NCI-H82 (cell line): ENCODE results near the gene JAKMIP3.

Source experiments
- DNase-seq: peaks from one replicate; lab custom pipeline; 2025; lab: John Stamatoyannopoulos, UW

The JAKMIP3 gene

DNA sequence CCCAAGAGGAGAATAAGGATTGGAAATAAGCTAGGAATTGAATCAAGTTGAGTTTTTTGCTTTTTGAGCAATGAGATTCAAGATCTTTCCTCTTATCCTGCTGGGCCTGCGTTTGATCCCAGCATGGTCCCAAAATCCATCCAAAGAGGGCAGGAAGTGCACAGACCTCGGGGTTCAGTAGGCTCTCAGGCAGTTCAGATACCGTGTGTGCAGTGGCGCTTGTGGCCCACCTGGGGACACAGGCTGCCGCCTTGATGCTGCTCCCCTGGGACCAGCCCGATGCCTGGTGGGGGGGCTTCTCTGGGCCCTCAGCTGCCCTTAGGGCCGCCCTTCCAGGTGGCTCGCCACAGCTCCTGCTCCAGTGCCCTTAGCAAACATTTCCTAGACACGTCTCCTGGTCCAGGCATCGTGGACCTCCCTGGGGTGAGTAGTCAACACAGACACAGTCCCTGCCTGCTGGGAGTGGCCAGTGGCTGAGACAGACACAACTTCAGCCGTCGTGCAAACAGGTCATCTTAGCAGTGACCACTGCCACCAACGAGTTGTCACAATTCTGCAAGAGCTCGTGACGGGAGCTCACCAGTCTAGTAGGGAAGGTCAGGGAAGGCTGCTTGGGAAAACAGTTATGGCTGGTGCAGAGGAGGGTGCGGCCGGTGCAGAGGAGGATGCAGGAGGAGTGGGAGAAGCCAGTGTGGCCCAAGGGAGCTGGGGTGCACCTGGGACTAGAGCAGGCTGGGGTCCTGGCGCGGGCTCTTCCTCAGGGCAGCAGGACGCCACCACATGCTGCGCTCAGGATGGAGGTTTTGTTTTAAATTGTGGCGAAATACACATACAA lies 21.7 kb upstream of the JAKMIP3 start:
- DNase-seq, result no peak

DNA sequence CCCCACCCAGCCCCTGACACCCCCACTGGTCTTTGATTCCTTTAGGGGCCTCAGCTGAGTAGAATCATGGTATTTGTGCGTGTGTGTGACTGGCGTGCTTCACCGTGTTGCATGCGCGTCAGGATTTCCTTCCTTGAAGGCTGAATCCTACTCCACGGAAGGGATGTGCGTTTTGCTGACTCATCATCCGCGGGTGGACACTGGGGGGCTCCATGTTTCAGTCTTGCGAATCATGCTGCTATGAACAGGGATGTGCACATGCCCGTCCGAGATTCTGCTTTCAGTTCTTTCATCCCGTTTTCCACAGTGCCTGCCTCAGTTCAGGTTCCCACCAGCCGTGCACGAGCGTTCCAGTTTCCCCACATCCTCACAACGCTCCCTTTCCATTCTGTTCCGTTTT lies 20.9 kb upstream of the JAKMIP3 start:
- DNase-seq, result no peak

DNA sequence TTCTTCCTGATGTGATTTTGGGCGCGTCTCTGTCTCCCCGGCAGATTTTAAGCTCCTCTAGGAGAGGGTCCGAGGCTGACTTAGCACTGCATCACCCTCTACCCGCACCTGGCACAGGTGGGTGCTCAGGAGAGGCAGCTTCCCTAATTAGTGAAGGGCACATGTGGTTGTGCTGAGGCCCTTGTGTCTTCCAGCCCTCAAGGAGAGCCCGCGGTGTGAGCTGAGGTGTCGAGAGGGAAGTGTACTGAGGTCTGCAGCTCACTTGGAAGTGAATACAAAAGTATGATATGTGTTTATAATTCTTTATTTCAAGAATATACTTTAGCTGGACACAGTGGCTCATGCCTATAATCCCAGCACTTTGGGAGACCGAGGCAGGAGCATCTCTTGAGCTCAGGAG lies 20.4 kb upstream of the JAKMIP3 start:
- no peak for DNase-seq

DNA sequence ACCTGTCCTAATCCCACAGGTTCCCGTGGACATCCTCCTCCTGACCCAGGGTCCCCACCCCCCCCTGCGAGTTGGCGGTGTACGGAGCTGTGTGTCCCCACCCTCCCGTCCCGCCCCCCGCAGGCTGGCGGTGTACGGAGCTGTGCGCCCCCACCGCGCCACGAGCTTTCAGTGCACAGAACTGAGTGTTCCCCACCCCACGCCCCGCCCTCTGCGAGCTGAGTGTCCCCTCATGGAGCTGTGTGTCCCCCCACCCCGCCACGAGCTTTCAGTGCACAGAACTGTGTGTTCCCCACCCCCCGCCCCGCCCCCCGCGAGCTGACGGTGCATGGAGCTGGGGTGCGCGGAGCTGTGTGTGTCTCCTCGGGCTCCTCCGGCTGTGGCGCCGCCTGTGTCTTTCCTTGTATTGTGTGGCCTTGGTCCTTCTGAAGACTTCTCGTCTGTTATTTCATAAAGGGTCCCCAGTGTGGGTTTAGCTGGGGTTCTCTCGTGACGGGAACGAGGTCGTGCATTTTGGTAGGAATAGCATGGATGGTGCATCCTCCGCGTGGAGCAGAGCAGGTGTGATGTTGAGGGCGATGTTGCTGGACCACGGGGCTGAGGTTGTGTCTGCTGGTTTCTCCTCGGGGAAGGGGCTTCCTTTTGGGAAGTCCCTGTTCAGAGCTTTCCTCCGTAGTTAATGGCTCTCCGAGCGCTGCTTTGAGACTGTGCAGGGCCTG lies 18.0 kb upstream of the JAKMIP3 start:
- DNase-seq, result no peak

DNA sequence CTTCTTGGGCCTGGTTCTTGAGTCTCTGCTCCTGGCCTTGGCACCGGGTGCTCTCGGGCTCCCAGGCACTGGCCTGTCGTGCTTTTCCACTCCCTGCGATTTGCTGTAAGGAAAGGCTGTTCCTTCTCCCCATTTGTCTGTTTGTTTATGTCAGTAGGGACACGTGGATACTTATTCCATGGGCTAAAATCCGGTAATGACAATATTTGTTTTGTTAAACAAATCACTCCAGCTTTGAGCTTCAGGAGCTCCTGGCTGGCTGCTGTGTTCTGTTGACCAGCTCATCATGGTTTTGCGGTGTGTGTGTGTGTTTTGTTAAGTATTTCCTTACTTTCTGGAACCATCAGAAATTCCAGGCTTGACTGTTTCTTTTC lies 17.5 kb upstream of the JAKMIP3 start:
- no peak for DNase-seq

DNA sequence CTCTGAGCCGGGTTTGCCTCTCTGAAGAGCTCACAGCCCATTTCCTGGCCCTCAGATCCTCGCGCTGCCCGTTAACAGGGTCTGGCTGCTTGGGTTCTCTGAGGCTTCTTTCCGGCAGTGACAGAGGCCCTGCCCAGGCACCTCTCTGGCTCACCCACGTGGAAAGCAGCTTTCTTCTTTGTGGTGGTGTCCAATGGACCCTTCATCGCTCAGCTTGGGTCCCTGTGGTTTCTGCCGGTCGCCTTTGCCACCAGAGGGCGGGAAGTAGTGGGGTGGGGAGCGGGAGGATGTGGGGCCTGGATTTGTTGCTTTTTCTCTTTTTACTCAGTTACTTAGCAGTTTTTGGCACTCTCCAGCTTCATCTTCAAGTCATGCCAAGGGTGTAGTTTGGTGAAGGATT lies 15.6 kb upstream of the JAKMIP3 start:
- no peak for DNase-seq

DNA sequence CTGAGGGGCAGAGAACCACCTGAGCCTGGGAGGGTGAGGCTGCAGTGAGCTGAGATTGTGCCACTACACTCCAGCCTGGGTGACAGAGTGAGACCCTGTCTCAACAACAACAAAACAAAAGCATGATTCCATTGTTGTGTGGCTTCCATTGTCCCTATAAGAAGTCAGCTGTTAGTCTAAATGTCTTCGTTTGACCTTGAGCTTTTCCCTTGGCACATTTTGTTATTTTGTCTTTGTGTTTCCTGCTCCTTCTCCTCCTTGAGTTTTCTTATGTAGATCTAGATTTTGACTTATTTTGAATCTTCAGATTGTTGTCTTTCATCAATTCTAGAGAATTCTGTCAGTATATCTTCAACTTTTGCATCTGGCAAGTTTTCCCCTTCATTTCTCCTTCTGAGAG lies 13.6 kb upstream of the JAKMIP3 start:
- no peak for DNase-seq

DNA sequence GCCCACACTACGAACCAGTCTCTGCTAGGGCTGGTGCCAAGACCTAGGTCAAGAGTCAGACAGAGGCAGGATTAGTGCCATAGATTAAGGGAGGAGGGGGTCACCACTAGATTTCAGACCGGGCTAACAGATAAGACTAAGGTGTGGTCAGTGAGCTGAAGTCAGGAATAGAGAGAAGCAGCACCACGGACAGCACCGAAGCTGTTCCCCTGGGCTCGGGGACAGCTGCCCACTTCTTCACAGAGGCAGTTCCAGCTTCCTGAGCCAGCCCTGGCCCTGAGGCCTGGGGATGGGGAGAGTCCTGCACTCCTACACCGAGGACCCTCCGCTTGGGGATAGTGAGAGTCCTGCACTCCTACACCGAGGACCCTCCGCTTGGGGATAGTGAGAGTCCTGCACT lies 11.2 kb upstream of the JAKMIP3 start:
- no peak for DNase-seq

DNA sequence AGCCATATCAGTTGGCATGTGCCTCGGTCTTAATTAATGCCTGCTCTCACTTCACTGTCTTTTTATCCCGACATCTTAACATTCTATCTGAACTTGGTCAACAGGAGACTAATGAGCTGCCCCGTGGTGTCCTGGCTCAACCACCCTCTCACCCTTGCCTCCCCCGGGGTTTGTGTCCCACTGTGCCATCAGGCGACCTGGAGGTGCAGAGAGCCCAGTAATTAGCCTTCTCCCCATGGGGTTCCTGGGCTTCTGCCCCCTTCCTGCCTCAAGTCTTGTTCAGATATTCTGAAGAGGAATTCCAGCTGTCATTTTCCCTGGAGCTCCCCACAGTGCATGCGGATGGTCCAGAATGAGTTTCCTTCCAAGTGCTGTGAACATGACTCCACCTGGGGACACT lies 10.1 kb upstream of the JAKMIP3 start:
- DNase-seq, result no peak

DNA sequence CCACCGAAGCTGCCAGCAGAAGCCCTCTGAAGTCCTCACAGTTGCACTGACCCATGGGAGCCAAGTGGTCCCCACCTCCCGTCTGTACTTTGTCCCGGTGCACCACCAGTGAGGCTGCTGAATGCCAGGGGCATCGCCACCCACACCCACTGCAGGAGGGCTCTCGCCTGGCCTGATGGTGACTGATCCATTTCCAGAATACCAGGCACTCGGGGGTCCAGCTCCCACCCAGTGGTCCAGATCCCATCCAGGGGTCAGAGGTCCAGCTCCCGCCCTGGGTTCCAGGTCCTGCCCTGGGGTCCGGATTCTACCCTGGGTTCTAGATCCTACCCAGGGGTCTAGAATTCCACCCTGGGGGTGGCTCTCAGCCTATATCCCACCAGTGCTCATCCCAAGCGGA lies 9.1 kb upstream of the JAKMIP3 start:
- no peak for DNase-seq

DNA sequence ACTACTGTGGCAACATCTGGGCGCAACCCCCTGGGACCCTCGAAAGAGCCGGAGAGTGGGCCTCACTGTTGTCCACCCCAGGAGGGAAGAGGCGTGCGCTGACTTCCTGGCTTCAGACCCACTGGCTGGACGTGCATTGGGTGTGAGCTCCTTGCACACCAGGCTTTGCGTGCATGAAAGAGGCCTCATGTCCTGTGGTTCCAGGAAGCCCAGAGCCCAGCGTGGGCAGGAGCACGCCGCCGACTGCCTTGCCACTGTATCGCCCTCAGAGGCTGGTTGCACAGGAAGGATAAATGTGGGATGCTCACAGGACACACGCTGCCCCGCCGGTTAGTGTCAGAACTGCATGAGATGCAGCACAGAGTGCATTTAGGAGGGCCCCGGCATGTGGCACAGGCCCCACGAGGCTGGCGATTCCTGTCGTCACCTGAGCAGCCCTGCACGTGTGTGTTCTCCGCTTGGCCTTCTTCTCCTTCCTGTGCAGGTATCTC lies 8.5 kb upstream of the JAKMIP3 start:
- DNase-seq, result no peak

DNA sequence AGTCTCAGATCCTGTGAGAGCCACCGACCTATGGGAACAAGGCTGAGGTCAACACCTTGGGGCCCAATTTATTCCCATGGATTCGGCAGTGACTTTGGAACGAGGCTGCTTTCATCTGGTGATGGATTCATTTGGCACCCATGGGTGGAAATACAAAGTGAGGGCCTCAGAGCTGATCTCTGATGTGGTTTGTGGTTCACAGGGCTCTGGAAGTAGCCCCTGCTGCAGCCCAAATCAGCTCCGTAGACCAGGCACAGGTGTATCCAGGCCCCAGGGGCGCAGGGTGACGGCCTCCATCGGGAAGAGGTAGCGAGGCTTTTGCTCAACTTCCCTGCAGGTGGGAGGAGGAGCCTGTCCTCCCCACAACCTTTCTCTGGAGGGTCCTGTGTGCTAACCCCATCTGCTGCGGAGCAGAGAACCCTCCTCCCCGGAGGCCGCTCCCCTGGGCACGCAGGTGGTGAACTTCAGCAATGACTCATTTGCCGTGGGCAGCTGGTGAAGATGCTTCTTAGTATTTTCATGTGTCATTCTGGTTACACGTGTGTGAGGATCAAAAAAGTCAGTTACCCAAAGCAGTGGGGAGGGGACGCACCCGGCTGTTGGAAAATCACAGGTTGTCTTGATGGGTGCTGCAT lies 7.5 kb upstream of the JAKMIP3 start:
- no peak for DNase-seq

DNA sequence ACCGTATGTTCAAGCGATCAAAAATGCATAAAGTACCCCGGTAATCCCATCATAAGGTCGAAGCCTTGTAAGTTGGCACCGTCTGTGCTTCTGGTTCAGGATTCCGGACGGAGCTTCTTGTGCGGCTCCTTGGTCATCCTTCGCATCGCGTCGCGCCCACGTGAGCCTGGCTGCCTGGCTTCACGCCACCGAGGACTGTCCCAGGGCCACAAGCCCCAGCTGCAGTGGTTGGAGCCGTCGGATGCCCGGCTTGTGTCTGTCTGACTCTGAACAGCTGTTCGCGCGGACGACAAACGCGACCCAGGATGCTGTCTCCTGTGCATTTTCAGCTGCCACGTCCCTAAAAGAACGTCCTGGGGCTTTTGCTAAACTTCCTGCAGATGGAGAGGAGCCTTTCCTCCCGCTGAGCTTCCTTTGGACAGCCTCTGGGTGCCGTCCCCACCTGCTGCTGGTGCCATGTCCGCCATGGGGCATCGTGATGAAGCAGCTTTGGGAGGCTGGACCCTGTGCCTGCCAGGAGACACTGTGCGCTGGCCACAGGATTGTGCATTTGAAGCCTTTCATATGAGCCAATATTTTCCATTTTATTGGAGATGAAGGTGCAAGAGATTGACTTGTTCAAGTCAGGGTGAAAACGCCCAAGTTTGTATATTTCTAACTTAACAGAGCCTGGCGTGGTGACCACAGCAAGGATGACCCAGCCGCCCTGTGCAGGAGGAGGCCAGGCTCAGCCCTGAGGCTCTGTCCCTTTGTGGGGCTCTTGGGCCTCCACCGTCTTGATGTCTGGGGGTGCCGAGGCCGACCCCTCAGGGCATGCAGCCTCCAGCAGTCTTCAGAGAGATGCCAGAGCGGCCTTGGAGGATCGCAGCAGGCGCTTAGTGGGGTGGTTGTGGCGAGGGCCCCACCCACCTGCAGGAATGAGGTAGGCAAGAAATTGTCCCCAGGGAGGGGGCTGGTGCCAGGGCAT lies 6.7 kb upstream of the JAKMIP3 start:
- peak; percentile 58 for DNase-seq

DNA sequence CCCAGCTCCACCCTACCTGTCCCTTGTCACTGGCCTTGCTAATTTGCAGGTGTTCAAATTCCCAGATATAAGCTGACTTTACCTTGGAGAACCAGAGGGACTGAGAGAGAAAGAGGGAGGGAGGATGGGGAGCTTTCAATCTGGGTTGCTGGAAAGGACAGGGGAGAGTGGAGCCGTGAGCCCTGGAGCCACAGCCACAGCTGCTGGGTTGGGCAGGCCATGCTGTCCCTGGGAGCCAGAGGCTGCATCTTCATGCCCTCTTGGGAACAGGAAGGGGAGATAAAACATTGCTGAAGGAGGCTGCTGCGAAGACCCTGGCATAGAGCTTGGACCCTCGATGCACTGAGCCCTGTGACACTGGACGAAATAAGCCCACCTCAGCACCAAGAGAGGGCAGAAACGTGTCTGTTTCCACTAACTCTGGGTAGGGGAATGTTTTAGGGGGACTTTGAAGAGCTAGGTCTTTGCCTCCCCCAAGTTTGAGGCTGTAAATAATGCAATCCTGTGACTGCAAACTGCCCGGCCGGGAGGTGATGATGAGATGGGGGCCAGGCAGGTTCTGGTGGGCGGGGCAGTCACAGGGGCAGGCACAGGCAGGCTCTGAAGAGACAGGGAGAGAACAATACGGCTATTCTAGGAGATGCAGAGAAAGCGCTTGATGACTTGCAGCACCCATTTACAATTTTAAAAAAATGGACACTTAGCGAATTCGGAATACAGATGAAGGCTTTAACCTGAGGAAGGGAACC lies 5.8 kb upstream of the JAKMIP3 start:
- DNase-seq, result no peak

DNA sequence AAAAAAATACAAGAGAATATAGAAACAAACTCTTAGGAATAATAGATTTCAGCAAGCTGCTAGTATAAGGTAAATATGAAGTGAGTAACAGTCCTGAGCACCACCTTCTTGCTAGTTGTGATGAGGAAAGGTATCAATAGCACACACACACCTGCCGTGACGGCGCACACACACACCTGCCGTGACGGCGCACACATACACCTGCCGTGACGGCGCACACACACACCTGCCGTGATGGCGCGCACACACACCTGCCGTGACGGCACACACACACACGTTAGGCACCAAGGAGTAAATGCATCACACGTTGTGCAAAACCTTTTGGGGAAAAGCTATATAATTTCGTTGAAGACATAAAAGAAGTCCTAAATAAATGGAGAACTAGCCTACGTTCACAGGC lies 4.7 kb upstream of the JAKMIP3 start:
- no peak for DNase-seq

DNA sequence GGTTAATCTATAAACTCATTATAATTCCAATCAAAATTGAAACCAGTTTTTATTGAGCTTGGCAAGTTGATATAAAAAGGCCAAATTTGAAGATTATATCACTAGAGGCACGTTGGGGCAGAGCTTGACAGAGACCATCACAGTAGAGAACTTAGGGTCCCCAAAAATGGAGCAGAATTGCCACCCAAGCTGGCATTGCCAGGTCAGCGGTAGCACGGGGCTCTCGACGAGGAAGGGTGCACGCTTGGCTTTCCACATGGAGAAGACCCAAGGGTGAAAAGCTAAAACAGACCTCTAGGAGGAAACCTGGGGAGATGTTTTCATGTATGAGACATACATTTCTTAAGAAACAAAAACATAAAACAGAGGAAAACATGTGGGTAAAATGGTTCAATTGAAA lies 4.3 kb upstream of the JAKMIP3 start:
- no peak for DNase-seq

DNA sequence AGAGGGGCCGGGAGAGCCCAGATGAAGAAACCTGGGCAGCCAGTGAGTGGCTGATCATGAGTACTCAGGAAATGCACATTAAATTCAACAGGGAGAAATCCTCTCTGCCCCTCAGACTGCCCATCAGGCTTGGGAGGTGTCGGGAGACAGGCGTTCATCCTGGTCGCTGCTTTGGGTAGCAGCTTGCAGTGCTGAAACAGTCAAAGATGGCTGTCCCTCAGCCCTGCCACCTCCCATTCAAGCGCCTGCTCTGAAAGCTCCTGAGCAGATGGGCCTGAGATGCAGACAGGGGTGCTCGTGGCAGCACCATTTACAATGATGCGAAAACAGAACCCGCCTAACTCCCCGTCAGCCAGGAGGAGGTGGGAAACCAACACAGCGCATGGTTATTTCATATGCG lies 3.6 kb upstream of the JAKMIP3 start:
- no peak for DNase-seq

DNA sequence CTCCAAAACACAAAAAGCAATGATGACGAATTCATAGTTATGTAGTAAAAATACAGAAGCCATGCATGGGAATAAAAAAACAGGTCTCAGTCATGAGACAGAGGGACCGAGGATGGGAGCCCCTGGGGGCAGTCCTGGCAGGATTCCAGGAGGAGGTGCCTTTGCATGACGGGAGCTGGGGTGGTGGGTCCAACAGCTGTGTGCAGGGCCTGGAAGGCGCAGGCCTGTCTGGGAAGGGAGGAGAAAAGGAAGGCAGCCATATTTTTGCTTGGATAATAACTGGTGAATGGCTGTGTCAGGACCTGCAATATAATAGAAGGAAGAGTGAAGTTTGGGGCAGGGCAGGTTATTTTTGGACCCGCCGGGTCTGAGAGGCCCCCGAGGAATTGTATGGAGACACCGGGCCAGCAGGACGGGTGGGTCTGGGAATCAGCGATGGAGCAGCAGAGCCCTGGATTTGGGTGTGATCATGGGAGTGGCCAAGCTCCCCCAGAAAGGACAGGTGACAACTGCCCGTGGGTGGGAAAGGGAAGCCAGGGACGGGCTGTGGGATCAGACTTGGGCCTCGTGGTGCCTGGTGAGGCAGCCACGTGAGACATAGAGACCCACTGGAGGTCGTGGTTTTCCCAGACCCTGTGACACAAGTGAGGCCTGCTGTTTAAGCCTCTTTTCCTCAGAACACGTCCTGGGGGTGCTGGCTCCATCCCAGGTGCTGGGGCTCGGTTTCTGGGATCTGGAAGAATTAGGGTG lies 2.9 kb upstream of the JAKMIP3 start:
- no peak for DNase-seq

DNA sequence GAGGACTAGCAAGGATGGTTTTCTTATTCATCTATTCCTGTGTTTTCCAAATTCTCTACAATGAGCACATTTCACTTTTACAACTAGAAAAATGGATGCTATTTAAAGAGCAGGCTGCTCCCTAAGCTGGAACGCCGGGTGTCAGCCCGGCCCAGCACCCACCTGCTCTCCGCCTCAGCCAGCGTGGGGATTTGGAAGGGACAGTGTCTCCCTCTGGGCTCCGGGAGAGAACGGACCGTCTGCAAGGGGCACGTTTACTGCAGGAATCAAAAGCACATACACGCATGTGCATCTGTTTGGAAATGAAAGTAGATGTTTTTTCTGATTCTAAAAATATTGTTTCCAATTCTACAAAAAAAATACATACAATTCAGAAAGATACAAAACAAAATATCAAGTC lies 2.3 kb upstream of the JAKMIP3 start:
- DNase-seq, result no peak

DNA sequence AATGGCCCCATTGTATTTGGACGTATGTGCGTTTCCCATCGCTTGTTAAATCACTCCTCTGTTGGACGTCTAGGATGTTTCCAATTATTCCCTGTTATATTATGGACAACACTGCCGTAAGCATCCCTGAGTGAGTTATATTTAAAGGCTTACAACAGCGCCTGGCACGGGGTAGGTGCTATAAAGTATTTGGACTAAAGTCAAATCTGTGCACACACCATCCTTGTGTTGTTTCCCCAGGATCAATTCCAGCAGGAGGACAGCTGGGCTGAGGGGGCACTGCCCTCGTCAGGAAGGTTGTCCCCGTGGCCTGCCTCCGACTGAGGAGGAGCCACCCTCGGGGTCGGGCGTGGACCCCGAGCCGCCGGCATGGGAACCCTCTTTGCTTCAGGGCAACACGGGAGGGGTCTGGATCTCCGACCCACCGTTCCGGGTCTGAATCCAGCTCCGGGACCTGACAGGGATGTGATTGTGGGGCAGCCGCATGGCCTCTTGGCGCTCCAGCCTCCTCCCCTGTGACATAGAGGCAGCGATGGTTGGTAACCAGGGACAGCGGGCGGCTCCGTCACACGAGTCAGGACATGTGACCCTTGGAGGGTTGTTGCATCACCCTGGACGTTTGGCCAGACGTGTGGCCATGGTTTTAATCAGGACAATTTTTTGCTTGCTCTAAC lies 1.5 kb upstream of the JAKMIP3 start:
- DNase-seq, result no peak
